OCI-LY3 (cell line): ENCODE data around the gene HELZ.
"Not testable (repeated sequence)": the region's sequence is repeated elsewhere in the genome, so short reads cannot be mapped to it uniquely, and the experiment has no call there.

Experiments used
- H2AFZ ChIP-seq: fragments of 200-600, 300-600 bp; shearing (Covaris generic); 2 replicates; pipeline ENCODE4 v1.6.0; 2014; ENCODE audit warnings: antibody characterized with exemption, low read depth, low read length
- H3K27ac ChIP-seq: fragments of 200-600, 300-600 bp; sonication (generic); 2 replicates; pipeline ENCODE4 v1.5.1; 2014; ENCODE audit warnings: mild to moderate bottlenecking, low read length, moderate library complexity, mixed read lengths
- H3K27me3 ChIP-seq: fragments of 200-600, 300-600 bp; sonication (generic); 2 replicates; pipeline ENCODE4 v1.6.1; 2014; ENCODE audit warnings: low read depth, low read length, mixed read lengths
- H3K36me3 ChIP-seq: fragments of 200-600, 300-600 bp; sonication (generic); replicated peaks from 2 replicates; pipeline ENCODE3; 2014; ENCODE audit warnings: low read depth, low read length, mixed read lengths
- H3K4me1 ChIP-seq: fragments of 300-600, 200-600 bp; sonication (generic); 2 replicates; pipeline ENCODE4 v1.6.1; 2014; ENCODE audit warnings: low read length, mixed read lengths
- H3K4me2 ChIP-seq: fragments of 200-600, 300-600 bp; sonication (generic); 2 replicates; pipeline ENCODE4 v1.6.1; 2014; ENCODE audit warnings: low read length, mixed read lengths
- H3K4me3 ChIP-seq: fragments of 300-600, 200-600 bp; sonication (generic); 2 replicates; pipeline ENCODE4 v1.5.1; 2014; ENCODE audit warnings: antibody characterized with exemption, mild to moderate bottlenecking, low read length, moderate library complexity
- H3K79me2 ChIP-seq: fragments of 300-600, 200-600 bp; shearing (Covaris generic); 2 replicates; pipeline ENCODE4 v1.6.1; 2014; ENCODE audit warnings: mild to moderate bottlenecking, low read length, mixed read lengths
- H3K9ac ChIP-seq: fragments of 300-600, 200-600 bp; shearing (Covaris generic); 2 replicates; pipeline ENCODE4 v1.6.0; 2014; ENCODE audit warnings: mild to moderate bottlenecking, low read length, moderate library complexity
- H3K9me3 ChIP-seq: fragments of 200-600, 300-600 bp; shearing (Covaris generic); 2 replicates; pipeline ENCODE4 v1.6.1; 2014; ENCODE audit warnings: low read length, mixed read lengths; ENCODE audit not compliant: insufficient read depth
- H4K20me1 ChIP-seq: fragments of 200-600, 300-600 bp; sonication (generic); 2 replicates; pipeline ENCODE4 v1.6.1; 2016; ENCODE audit warnings: low read length, mixed read lengths; ENCODE audit not compliant: insufficient read depth
- EZH2phosphoT487 ChIP-seq: fragments of 200-600 bp; shearing (Covaris generic); IDR thresholded peaks from 2 replicates; pipeline ENCODE4 v1.6.1; 2018; ENCODE audit warnings: antibody characterized with exemption, mixed run types, low read depth
- TF ChIP-seq, protein P1 (sequence below): fragments of 200-600, 300-600 bp; sonication (generic); IDR thresholded peaks from 2 replicates; pipeline ENCODE4 v1.5.1; 2014; ENCODE audit warnings: antibody characterized with exemption, low read length, low read depth

HELZ gene

DNA sequence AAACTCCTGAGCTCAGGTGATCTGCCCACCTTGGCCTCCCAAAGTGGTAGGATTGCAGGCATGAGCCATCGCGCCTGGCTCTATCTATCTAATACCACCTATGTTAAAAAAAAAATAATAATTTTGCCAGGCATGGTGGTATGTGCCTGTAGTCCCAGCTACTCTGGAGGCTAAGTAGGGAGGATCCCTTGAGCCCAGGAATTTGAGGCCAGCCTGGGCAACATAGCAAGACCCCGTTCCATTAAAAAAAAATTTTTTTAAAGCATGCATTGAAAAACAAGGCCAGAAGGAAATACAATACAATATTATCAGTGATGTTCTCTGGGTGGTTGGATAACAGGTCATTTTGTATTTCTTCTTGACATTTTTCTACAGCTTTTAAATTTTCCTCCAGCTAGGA is 45.2 kb upstream of the HELZ start:
- Histone ChIP-seq H3K27me3 (no peaks in the 10 kb centered on the region), H3K79me2 (no peaks in the 10 kb centered on the region), H4K20me1 (no peaks in the 10 kb centered on the region), H3K9ac (no peak overlapping the region), H3K4me3 (no peak overlapping the region), H3K4me1 (no peaks in the 10 kb centered on the region), H3K9me3 (no peaks in the 10 kb centered on the region), H3K4me2 (no peak overlapping the region), H3K36me3 (no peaks in the 10 kb centered on the region), H3K27ac (no peak overlapping the region), H2AFZ (no peak overlapping the region)
- TF ChIP-seq, protein P1, sequence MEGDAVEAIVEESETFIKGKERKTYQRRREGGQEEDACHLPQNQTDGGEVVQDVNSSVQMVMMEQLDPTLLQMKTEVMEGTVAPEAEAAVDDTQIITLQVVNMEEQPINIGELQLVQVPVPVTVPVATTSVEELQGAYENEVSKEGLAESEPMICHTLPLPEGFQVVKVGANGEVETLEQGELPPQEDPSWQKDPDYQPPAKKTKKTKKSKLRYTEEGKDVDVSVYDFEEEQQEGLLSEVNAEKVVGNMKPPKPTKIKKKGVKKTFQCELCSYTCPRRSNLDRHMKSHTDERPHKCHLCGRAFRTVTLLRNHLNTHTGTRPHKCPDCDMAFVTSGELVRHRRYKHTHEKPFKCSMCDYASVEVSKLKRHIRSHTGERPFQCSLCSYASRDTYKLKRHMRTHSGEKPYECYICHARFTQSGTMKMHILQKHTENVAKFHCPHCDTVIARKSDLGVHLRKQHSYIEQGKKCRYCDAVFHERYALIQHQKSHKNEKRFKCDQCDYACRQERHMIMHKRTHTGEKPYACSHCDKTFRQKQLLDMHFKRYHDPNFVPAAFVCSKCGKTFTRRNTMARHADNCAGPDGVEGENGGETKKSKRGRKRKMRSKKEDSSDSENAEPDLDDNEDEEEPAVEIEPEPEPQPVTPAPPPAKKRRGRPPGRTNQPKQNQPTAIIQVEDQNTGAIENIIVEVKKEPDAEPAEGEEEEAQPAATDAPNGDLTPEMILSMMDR: no peak
- no peak for TF ChIP-seq EZH2phosphoT487

DNA sequence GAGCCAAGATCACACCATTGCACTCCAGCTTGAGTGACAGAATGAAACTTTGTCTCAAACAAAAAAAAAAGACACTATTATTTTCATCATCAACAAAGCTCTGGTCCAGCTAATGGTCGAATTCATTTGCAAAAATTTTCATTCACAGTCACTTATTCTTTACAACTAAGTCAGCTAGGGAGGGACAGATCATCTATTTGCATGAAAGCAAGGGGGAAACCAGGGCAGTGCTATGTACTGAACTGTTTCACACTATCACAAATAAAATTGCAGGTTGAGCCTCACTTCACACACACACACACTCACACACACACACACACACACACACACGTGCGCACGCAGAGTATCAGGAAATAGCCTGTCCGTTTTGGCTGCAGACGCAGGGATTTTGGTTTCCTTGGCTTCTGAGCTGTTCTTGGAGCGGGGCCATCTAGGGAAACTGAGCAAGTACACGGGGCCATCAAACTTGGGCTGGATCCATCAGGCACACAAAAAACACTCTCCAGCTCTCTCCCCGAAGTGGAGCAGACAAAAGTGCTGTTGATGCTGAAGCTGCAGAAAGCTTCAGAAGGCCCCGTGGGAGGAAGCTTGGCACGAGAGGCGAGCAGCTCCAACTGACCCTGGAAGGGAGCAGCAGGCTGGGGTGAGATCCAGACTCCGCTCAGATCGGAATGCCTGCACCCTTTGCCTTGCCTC is 44.3 kb upstream of the HELZ start:
- H3K79me2 ChIP-seq: no peaks in the 10 kb centered on the region
- no peaks in the 10 kb centered on the region for H3K4me1 ChIP-seq
- no peak overlapping the region for H3K4me2 ChIP-seq
- H3K9me3 ChIP-seq: no peaks in the 10 kb centered on the region
- no peak overlapping the region for H2AFZ ChIP-seq
- H3K36me3 ChIP-seq: no peaks in the 10 kb centered on the region
- H3K27me3 ChIP-seq: no peaks in the 10 kb centered on the region
- H4K20me1 ChIP-seq: no peaks in the 10 kb centered on the region
- H3K4me3 ChIP-seq: no peak overlapping the region
- H3K27ac ChIP-seq: no peak overlapping the region
- TF ChIP-seq EZH2phosphoT487: no peak
- TF ChIP-seq, protein P1: no peak
- no peak overlapping the region for H3K9ac ChIP-seq

DNA sequence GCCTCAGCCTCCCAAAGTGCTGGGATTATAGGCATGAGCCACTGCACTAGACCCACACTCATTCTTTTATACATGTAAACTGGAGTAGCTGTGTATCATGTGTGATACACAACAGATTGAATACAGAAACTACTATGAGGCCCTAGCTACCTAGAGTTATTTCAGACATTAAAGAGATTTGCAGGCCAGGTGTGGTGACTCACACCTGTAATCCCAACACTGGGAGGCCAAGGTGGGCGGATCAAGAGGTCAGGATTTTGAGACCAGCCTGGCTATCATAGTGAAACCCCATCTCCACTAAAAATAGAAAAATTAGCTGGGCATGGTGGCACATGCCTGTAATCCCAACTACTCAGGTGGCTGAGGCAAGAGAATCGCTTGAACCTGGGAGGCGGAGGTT is 41.8 kb upstream of the HELZ start:
- not testable (repeated sequence) for H3K9ac ChIP-seq, H3K79me2 ChIP-seq, H3K27me3 ChIP-seq, H2AFZ ChIP-seq, H4K20me1 ChIP-seq, H3K4me3 ChIP-seq, H3K4me2 ChIP-seq, H3K27ac ChIP-seq, H3K4me1 ChIP-seq, H3K36me3 ChIP-seq, H3K9me3 ChIP-seq

DNA sequence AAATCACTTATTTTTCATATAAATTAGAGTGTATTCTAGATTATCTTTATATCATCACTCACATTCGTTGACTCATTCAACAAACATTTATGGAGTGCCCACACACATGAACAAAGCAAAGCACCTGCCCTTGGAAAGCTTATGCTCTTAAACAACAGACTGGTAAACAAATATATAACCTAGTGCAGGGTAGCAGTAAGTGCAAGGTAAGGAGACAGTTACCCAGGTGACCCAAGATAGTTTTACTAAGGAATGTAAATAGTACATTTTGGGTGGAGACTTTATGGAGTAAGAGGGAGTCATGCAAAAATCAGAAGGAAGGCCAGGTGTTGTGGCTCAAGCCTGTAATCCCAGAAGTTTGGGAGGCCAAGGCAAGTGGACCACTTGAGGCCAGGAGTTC is 40.4 kb upstream of the HELZ start:
- TF ChIP-seq EZH2phosphoT487: no peak
- TF ChIP-seq, protein P1: no peak
- Histone ChIP-seq H3K9me3 (no peaks in the 10 kb centered on the region), H3K36me3 (no peaks in the 10 kb centered on the region), H3K4me1 (peaks cover 7% of the 10 kb centered on the region), H3K4me3 (no peak overlapping the region), H2AFZ (no peak overlapping the region), H3K27ac (no peak overlapping the region), H3K27me3 (no peaks in the 10 kb centered on the region), H3K4me2 (no peak overlapping the region), H3K9ac (no peak overlapping the region), H3K79me2 (no peaks in the 10 kb centered on the region), H4K20me1 (no peaks in the 10 kb centered on the region)
